Skin of body (tissue), 2 donors: ENCODE results near the gene TPSG1. TPM values are rescaled to one million over a fixed set of nuclear protein-coding genes. Genes with fewer than 3 reads are reported as not detected.
"Not testable (repeated sequence)": the region's sequence is repeated elsewhere in the genome, so short reads cannot be mapped to it uniquely, and the experiment has no call there.

Experiments used
- DNase-seq: peaks from one replicate; lab custom pipeline; 2025; lab: John Stamatoyannopoulos, UW
- total RNA-seq: library from RNA; depleted of rRNA; stranded (reverse); fragments of >200 nt; gene quantifications from one replicate; pipeline ENCODE4 v1.2.3, GENCODE V29; 2014

TPSG1 gene
- total RNA-seq, 1 donor from 2014 or later: not detected

DNA sequence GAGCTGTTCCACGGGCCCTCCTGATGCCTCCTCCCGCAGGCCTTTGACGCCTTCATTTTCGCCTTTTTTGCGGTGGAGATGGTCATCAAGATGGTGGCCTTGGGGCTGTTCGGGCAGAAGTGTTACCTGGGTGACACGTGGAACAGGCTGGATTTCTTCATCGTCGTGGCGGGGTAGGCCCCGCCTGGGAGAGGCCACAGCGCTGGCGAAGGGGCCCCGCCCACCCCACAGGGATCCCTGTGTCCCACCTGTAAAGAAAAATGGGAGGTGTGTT, 29.7 kb downstream of the TPSG1 start:
- no peak for DNase-seq

DNA sequence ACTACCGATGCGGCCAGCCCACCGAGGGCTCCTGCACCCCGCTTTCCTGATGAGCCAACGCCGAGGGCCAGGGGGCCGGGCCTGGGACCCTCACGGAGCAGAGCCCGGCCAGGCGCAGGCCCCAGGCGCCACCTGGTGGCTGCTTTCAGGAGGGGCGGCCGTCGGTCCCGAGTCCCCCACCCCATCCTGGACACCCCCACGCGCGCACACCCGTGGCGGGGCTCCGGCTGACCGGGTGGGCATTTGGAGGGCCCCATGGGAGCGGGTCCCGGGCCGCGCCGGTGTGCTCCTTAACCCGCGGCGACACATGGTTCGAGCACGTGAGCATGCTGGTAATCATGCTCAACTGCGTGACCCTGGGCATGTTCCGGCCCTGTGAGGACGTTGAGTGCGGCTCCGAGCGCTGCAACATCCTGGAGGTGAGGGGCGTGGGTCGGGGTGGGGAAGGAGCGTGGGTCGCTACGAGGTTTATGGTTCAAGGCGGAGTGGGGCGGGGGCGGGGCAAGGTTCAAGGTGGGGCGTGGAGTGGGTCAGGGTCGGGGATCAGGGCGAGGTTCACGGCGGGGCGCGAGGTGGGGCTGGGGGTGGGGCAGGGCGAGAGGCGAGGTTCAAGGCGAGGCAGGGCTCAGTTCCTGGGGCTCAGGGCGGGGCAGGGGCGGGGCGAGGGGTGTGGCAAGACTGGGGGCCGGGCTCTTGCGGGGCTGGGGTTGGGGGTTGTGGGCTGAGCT, 30.2 kb downstream of the TPSG1 start:
- no peak for DNase-seq

DNA sequence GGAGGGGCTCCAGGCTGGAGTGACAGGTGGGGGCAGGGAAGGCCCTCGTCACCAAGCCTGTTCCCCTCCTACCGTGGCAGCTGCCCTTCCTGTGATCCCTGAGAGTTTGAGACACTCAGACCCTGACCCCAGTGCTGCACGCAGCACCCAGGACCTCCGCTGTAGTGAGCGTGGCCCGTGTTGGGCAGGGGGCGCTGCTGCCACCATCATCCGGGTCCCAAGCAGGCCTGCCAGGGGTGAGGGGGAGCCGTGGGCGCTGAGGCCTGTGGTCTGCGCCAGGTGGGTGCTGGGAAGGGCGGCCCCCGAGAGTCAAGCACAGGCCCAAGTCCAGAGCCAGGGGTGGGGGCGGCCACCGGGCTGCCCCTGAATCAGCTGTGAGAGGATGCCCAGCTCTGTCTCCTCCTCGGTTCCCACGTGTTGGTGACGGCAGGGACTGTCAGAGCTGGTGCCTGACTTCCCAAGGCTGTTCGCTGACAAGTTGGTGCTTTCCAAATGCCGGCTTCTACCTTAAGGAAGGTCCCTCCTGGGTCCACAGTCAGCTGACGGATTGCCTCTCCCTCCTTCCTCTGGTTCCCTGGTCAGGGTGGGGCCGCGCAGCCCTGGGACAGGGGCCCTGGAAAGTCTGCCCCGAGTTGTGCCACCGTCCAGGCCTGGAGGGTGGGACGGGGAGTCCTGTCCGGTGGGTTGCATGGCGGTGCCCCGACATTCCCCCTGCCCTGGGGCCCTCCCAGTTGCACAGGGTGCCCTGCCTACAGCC, 31.1 kb downstream of the TPSG1 start:
- DNase-seq: no peak

DNA sequence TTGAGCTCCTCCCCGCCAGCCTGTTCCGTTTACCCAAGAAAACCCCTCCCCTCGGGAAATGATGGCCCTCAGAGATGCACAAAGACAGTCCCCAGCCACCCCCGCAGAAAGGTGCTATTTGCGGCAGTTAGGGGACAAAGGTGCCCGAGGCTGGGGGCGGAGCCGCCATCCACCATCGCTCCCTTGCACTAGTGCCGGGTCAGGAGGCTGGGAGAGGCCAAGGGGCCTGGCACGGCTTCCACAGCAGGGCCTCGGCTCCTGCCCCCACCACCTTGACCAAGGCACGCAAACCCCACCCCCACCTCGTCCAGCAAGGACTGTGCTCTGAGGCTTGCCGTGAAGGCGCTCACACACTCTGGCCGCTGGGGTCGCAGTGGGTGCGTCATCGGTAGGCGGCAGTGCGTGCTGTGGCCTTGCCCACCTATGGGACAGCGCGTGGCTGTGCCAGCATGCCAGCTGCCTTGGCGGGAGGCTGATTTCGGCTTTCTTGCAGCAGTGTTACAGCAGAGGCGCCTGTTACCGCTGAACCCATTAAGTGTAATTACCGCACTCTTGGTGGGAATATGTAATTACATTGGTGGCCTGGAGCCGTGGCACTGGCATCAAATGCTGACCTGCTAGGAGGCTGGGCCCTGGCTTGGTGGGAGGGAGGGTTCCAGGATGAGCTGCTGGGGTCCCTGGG, 31.8 kb downstream of the TPSG1 start:
- no peak for DNase-seq

DNA sequence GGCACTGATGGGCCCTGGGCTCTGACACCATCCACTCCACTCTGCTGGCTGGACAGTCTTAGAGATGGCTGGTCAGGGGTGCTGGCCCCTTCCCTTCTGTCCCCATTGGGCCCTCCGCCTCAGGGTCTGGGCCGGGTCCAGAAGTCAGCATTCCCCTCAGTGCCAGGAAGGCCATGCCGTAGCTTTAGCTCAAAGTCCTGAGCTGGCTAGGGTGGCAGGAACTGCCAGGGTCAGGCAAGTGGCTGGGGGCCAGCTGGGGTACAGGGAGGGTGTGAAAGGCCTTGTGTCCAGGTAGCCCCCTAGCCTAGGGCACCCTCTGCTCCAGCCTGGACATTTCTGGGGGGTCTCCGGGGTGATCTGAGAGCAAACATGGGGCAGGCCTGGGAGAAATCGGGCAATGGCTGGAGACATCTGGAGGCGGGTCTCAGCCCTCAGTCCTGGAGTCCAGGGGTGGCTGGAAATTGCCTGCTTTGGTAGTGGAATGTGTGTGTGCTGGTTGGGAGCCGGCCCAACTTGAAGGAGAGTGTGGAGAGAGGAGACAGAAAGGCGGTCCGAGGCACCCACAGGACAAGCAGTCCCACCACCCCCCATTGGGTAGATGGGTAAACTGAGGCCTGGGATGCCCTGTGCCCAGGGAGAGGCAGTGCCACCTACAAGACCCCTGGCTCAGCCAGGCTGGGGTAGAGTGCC, 32.5 kb downstream of the TPSG1 start:
- DNase-seq: no peak

DNA sequence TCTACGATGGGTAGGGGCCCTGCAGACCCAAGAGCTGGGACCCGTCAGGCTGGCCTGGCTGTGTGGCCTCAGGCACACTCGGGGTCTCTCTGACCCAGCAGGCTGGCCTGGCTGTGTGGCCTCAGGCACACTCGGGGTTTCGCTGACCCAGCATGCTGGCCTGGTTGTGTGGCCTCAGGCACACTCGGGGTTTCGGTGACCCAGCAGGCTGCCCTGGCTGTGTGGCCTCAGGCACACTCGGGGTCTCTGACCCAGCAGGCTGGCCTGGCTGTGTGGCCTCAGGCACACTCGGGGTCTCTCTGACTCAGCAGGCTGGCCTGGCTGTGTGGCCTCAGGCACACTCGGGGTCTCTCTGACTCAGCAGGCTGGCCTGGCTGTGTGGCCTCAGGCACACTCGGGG, 34.3 kb downstream of the TPSG1 start:
- DNase-seq: not testable (repeated sequence)

DNA sequence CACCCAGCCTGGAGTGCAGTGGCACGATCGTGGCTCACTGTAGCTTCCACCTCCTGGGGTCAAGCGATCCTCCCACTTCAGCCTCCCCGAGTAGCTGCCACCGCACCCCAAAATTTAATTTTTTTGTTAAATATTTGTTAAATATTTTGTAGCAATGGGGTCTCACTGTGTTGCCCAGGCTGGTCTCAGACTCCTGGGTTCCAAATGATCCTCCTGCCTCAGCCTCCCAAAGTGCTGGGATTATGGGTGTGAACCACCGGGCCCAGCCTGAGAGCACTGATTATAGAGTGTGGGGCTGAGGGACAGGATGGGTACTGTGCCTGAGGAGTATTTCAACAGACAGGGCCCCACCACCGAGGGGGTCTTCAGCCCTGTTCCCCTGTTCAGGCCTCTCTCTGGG, 35.6 kb downstream of the TPSG1 start:
- no peak for DNase-seq

DNA sequence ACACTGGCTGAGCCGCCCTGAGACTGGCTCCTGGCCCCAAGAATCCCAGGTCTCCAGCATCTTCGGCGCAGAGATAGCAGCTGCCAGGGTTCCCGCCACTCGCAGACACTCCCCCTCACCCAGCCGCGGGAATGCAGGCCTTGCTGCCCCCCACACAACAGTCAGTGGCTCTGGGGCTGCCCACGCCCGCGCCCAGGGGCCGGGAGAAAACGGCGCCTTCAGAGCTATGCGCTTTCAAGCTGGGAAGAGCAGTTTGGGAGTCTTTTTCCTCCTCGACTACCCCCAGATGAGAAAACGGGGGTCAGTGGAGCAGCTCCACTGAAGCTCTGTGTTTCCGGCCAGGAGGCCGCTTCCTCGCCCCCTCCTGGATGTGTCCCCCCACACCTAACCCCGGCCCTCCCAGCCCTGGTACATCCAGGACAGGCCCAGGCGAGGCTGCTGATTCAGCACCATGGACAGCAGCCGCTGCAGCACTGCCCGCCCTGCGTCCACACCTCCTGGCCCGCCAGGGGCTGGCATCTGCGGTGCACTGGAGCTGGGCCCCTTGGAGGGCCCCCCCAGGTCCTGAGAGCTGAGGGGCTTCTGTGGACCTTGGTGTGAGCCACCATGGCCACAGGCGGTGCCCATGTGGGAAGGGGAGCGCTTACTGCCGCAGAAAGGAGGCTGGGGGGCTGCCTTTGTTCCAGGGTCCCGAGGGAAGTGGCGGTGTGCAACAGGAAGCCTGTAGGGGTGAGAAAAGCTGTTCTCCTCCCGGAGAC, 36.5 kb downstream of the TPSG1 start:
- no peak for DNase-seq

DNA sequence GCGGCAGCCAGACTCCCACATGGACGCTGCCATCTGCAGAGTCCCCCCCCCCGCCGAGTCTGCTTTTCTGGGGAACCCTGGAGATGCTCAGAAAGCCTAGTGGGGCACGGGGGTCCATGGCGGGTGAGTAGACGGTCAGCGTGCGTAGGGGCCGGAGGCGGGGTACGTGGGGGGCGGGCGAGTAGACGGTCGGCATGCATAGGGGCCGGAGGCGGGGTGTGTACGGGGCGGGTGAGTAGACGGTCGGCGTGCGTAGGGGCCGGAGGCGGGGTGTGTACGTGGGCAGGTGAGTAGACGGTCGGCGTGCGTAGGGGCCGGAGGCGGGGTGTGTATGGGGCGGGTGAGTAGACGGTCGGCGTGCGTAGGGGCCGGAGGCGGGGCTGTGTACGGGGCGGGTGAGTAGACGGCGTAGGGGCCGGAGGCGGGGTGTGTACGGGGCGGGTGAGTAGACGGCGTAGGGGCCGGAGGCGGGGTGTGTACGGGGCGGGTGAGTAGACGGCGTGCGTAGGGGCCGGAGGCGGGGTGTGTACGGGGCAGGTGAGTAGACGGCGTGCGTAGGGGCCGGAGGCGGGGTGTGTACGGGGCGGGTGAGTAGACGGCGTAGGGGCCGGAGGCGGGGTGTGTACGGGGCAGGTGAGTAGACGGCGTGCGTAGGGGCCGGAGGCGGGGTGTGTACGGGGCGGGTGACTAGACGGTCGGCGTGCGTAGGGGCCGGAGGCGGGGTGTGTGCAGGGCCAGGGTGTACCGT, 39.4 kb downstream of the TPSG1 start:
- DNase-seq: not testable (repeated sequence)

DNA sequence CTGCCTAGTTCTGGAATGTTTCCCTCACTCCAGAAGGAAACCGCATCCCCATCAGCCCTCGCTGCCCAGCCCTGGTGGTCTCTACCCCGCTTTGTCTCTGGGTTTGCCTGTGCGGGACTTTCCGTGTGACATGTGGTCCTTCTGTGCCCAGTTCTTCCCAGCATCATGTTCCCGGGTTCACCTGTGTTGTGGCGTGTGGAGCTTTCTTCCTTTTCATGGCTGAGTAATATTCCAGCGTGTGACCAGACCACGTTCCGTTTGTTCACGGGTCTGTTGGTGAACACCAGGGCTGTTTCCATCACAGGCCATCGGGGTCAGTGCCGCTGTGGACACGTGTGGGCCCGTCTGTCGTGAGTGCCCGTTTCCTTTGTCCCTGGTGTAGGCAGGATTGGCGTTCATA, 40.1 kb downstream of the TPSG1 start:
- no peak for DNase-seq

DNA sequence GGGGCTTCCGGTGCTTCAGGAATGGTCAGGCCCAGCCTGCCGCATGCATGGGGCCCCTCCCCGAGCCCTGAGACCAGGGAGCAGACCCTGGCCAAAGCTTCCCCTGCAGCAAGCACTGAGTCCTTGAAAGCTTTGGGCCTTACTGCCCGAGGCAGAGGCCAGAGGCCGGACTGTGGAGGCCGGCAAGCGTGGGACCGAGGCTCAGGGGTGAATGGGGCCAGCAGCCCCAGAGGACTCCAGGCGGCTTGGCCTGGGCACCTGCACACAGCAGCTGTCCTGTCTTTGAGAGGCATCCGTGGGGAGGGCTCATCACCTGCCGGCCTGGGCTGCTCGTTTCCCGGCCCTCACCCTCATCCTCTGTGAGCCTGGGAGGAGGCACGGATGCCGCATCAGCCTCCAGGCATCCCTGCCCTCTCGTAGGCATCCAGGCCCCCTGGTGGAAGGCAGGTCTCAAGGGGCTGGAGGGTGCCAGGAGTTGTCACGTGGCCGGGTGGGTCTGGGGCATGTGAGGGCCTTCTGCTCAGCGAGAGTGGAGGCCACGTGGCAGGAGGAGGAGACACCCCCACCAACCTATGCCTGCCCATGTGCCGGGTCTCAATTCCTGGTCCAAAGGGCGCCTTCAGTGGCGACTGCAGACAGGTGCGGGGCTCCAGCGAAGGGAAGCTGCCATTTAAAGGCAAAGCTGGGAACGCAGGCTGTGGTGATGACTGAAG, 40.8 kb downstream of the TPSG1 start:
- no peak for DNase-seq

DNA sequence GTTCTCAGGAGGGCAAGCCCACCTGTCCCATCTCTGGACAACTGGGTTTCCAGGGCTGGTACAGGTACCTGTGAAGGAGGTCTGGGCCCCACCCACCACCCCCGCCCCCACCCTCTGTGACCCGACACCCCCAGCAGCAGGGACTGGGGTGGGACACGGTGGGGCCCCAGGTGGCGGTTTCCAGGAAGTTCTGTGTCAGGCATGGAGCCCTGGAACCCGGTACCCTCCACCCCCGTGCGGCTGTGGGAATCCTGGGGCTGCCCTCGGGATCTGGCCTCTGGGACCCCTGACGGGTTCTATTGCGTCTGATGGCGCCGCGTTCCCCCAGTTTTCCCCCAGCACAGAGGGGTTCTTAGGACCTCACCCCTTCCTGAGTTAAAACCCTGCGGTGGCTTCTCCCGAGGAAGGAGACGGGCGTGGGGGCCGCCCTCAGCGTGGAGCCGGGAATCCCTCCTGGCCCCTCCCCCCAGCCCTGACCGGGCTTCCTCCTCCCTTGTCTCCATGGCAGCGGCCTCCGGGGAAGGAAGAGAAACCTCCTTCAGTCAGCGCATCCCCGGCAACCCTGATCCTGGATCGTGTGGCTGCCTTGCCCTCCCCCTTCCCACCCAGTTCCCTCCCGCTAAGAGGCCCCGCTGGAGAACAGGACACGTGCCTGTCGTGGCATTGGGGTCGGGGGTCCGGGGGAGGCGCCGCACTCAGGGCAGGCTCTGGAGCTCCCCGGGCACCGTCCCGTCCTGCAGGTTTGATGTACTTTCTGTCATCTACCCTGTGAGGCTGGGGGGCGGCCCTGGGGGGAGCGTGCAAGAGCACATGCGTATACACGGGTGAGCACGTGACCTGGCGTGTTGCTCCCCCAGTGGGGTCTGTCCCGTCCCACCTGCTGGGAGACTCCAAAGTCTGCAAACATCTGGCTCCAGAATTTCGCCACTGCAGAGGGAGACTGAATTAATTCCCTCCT, 41.8 kb downstream of the TPSG1 start:
- DNase-seq: no peak

DNA sequence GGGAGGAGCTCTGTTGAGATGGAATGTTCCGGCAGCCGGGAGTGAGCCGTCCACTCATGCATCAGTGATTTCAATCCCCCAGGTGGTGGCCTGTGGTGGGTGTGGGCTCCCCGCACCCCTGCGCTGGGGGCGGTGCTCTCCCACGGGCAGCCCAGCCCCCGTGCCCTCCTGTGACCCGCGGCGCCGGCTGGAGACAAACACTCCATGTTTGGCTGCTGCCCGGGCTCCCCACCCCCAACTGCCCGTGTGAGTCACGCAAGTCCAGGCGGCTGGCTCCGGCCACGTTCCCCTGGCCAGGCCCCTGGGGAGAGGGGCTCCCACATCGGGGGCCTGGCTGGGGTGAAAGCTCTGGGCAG, 42.8 kb downstream of the TPSG1 start:
- no peak for DNase-seq

DNA sequence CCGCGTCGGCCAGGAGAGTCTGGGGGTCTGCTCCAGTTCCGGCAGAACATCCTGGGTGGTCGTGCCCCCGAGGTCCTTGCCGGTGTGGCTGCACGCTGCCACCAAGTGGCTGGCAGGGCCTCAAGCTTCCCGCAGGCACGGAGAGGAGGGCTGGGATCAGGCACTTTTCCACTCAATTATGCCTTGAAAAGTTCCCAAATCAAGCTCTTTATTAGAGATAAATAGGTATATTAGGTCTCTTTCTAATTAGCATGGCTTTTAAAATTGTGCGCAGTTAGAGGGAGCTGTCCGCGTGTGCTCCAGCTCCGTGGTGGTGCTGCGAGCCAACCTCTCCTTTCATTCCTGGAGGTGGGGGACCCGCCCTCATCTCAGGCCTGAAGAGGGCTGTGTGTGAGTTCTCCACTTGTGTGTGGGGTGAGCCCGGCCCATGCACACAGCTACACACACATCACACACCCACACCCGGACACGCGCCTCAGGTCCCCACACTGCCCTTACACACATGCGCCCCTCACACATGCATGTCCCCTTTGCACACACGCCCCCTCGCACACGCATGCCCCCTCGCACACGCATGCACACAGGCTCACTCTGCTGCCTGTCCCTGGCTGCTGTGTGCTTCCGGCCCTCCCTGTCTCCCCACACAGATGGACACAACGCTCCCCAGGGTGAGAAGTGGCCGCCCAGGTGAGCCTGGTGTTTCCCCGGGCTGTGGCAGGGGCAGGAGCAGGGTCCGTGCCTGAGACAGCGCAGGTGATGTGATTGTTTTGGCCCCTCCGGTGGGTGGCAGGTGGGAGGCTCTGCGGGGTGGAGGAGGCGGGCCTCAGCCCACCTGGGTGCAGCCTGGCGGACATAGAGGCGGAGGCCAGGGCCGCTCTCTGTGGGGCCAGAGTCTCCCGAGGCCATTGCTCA, 43.4 kb downstream of the TPSG1 start:
- no peak for DNase-seq

DNA sequence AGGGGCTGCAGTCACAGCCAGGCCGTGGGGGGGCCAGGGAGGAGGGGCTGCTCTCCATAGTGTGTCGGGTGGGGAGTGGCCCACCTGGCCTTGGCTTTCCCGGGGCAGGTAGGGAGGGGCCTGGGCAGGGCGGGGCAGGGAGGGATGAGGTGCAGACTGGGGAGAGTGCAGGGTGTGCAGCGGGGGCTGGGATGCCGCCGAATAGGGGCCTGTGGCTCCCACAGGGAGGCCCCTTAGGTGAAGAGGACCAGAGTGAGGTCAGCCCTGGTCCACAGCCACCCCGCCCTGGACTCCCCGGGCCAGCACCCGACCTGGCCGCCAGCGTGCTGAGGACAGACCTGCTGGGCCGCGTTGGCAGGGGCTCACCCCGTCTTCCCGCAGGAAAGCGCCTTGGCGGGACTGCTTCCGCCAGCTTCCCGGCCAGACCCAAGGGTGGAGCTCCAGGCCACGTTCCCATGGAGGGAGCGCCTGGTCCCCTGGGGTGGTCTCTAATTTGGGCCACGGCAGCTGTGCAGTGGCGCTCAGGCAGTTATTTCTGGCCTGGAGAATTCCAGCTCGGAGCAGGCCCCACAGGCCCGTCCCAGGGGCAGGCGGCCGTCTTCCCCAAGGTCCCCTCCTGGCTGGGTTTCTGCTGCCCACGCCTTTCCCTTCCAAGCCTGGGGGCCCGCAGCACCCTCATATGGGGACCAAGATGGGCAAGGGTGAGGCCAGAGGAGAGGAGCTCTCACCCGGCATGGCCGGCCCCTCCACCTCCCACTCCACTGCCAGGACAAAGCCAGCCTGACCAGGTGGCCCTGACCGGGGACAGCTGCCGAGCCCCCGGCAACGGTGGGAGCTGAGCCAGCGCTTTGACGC, 44.3 kb downstream of the TPSG1 start:
- DNase-seq: no peak

DNA sequence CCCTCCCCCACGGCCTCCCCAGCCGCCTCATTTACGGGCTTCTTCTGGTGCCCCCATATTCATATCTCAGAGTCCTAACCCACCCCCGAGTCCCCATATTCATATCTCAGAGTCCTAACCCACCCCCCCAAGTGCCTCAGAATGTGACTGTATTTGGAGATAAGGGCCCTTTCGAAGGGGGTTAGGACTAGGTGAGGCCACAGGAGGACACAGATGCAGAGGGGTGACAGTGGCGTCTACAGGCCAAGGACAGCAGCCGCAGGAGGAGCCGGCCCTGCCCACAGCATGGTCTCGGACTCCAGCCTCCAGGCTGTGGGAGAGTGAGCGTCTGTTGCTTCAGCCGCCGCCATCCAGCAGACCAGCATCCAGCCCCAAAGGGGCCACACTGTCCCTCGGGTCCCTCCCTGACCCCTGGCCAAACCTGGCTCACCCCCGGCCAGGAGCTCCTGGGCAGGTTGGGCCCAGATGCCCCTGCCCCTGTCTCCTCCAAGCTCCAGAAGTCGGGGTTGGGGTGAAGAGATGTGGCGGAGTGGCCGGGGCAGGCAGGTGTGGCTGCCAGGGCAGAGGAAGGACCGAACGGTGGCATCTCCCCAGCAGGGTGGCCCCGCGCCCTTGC, 46.7 kb downstream of the TPSG1 start:
- no peak for DNase-seq
